Liver (tissue), 9 donors: Measurements from ENCODE around the gene CACNA2D1. TPM values are rescaled to one million over a fixed set of nuclear protein-coding genes. Genes with fewer than 3 reads are reported as not detected.

Experiments used
- DNase-seq: peaks from one replicate; pipeline ENCODE4 v3.0.0-alpha.2; 2017; ENCODE audit warnings: low spot score
- H3K27ac ChIP-seq, 2 donors: one replicate each; pipeline ENCODE4 v1.7.0; 2013; ENCODE audit warnings: inconsistent platforms in 2 of 2, low read length in 2 of 2, control low read depth in 1 of 2, low read depth in 1 of 2, mild to moderate bottlenecking in 1 of 2
- H3K27me3 ChIP-seq, 4 donors: one replicate each; pipeline versions ENCODE4 v1.6.1 to v1.7.0; 2013; ENCODE audit warnings: low read length in 3 of 4, inconsistent platforms in 1 of 4, mild to moderate bottlenecking in 1 of 4, moderate library complexity in 1 of 4; ENCODE audit not compliant: control insufficient read depth in 4 of 4, insufficient read depth in 4 of 4
- H3K36me3 ChIP-seq, 4 donors: one replicate each; pipeline versions ENCODE4 v1.6.1 to v1.7.0; 2013; ENCODE audit warnings: low read length in 3 of 4, mild to moderate bottlenecking in 3 of 4, low read depth in 1 of 4, moderate library complexity in 1 of 4; ENCODE audit not compliant: control insufficient read depth in 4 of 4, insufficient read depth in 3 of 4
- H3K4me1 ChIP-seq, 4 donors: one replicate each; pipeline versions ENCODE4 v1.6.1 to v1.7.0; 2013; ENCODE audit warnings: low read length in 3 of 4, mild to moderate bottlenecking in 3 of 4, moderate library complexity in 1 of 4; ENCODE audit not compliant: control insufficient read depth in 4 of 4, insufficient read depth in 4 of 4
- H3K4me3 ChIP-seq, 3 donors: one replicate each; pipeline versions ENCODE4 v1.6.1 to v1.7.0; 2013; ENCODE audit warnings: low read length in 3 of 3, control low read depth in 1 of 3, low read depth in 1 of 3, mild to moderate bottlenecking in 1 of 3
- H3K9ac ChIP-seq, 2 donors: one replicate each; pipeline ENCODE4 v1.7.0; 2013; ENCODE audit warnings: low read length in 2 of 2, mild to moderate bottlenecking in 2 of 2, moderate library complexity in 2 of 2, control low read depth in 1 of 2, low read depth in 1 of 2
- H3K9me3 ChIP-seq, 4 donors: one replicate each; pipeline versions ENCODE4 v1.6.1 to v1.7.0; 2013; ENCODE audit warnings: low read length in 3 of 4; ENCODE audit not compliant: control insufficient read depth in 4 of 4
- EGR1 ChIP-seq, 2 donors: IDR thresholded peaks; 2 replicates each; pipeline ENCODE4 v1.6.1; 2016 to 2018; ENCODE audit warnings: antibody characterized with exemption in 2 of 2, low read depth in 2 of 2
- FOXA1 ChIP-seq: IDR thresholded peaks from 2 replicates; pipeline ENCODE4 v1.6.1; 2016; ENCODE audit warnings: antibody characterized with exemption
- FOXA2 ChIP-seq: IDR thresholded peaks from 2 replicates; pipeline ENCODE4 v1.6.1; 2016; ENCODE audit warnings: antibody characterized with exemption
- GABPA ChIP-seq, 2 donors: IDR thresholded peaks in 1 of 2; conservative IDR thresholded peaks in 1 of 2; 2 replicates each; pipeline ENCODE4 v1.6.1; 2016; ENCODE audit warnings: antibody characterized with exemption in 2 of 2, mild to moderate bottlenecking in 1 of 2, moderate library complexity in 1 of 2
- HNF4A ChIP-seq, 2 donors: conservative IDR thresholded peaks; 2 replicates each; pipeline ENCODE4 v1.6.1; 2016; ENCODE audit warnings: antibody characterized with exemption in 2 of 2, mild to moderate bottlenecking in 2 of 2
- HNF4G ChIP-seq: IDR thresholded peaks from 2 replicates; pipeline ENCODE4 v1.6.1; 2016; ENCODE audit warnings: antibody characterized with exemption
- JUND ChIP-seq, 2 donors: IDR thresholded peaks; 2 replicates each; pipeline ENCODE4 v1.6.1; 2016; ENCODE audit warnings: antibody characterized with exemption in 2 of 2
- NR2F2 ChIP-seq: IDR thresholded peaks from 2 replicates; pipeline ENCODE4 v1.6.1; 2016; ENCODE audit warnings: antibody characterized with exemption
- RAD21 ChIP-seq, 2 donors: IDR thresholded peaks; 2 replicates each; pipeline ENCODE4 v1.6.1; 2016; ENCODE audit warnings: antibody characterized with exemption in 2 of 2, mild to moderate bottlenecking in 2 of 2
- RXRA ChIP-seq, 2 donors: IDR thresholded peaks; 2 replicates each; pipeline ENCODE4 v1.6.1; 2017 to 2018; ENCODE audit warnings: antibody characterized with exemption in 2 of 2, mild to moderate bottlenecking in 1 of 2
- SP1 ChIP-seq: IDR thresholded peaks from 2 replicates; pipeline ENCODE4 v1.6.1; 2018; ENCODE audit warnings: antibody characterized with exemption, mild to moderate bottlenecking
- TAF1 ChIP-seq: conservative IDR thresholded peaks from 2 replicates; pipeline ENCODE4 v1.6.1; 2016; ENCODE audit warnings: antibody characterized with exemption, mild to moderate bottlenecking
- YY1 ChIP-seq: IDR thresholded peaks from 2 replicates; pipeline ENCODE4 v1.6.1; 2016; ENCODE audit warnings: antibody characterized with exemption, mild to moderate bottlenecking
- WGBS: extraction: QIAGEN DNeasy Blood & Tissue Kit; methylation state at CpG from one replicate; pipeline ENCODE4 v1.1.7; 2013; 5-methylcytosine and 5-hydroxymethylcytosine counted together
- polyA plus RNA-seq, 2 donors: library from polyadenylated mRNA; stranded (reverse) in 1 of 2; unstranded in 1 of 2; fragments of 200-250 nt in 1 of 2; fragments of >200 nt in 1 of 2; fragmentation: Nextera tagmentation in 1 of 2; extraction: Ambion mirVana in 1 of 2; gene quantifications; one replicate each; pipeline versions ENCODE4 v1.2.1 to v1.2.3, GENCODE V29; 2013 to 2015
- total RNA-seq, 2 donors: library from RNA; depleted of rRNA; stranded (reverse); fragments of >200 nt; gene quantifications; one replicate each; pipeline ENCODE4 v1.2.3, GENCODE V29; 2014
- TF ChIP-seq, protein P1 (sequence below): IDR thresholded peaks from 2 replicates; pipeline ENCODE4 v1.6.1; 2016; ENCODE audit warnings: antibody characterized with exemption, mild to moderate bottlenecking
- TF ChIP-seq, protein P2 (sequence below): IDR thresholded peaks from 2 replicates; pipeline ENCODE4 v1.6.1; 2016; ENCODE audit warnings: antibody characterized with exemption
- TF ChIP-seq, protein P3 (sequence below): IDR thresholded peaks from 2 replicates; pipeline ENCODE4 v1.6.1; 2016; ENCODE audit warnings: antibody characterized with exemption
- TF ChIP-seq, protein P4 (sequence below): fragments of 150-350 bp; IDR thresholded peaks from 2 replicates; pipeline ENCODE4 v1.5.1; 2017; ENCODE audit warnings: improper control_type of control experiment, low read depth, low read length; ENCODE audit not compliant: missing input control
- TF ChIP-seq, protein P5 (sequence below): IDR thresholded peaks from 2 replicates; pipeline ENCODE4 v1.6.1; 2016; ENCODE audit warnings: antibody characterized with exemption
- donor health status: healthy.
- donor health status: healthy.
- donor health status: healthy.
- donor health status: healthy.
- donor health status: healthy.

The CACNA2D1 gene
- total and polyA plus RNA-seq, 4 donors = 0.42 to 2.3 (median 0.94) TPM

DNA sequence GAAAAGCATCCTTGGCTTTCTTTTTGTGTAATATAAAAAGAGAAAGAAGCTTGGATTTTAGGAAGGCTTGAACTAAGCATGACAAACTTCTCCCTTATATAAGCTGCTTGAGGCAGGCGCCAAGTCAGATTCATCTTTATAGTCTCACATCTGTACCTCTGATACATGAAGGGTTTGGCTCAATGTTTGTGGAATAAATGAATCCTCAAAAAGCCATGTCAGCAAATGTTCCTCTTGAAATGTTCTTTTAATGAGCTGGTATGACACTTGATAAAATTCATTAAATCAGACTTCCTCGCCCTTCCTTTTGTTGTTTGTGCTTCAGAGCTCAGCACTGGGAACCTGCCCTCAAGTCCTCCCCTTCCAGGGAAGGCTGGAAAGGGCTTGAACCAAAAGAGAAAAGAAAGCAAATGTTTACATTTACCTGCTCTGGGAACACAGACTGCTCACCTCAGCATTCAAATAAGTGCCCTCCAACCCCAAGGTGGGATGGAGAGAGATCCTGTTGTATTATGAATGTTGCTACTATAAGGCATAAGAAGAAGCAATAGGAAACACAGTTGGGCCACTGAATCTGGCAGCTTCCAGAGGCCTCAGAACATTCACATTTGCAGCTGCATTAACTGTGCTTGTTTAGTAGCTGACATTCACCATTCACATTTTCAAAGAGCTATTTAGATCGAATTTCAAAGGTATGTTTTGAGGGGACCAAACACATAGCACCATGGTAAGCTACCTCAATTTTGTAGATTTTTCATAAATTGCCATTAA lies 212.6 kb downstream of the CACNA2D1 start:
- no peak for TF ChIP-seq RAD21 (IDR thresholded peaks at IDR 0.05)
- no peak for TF ChIP-seq FOXA2
- TF ChIP-seq JUND (IDR thresholded peaks at IDR 0.05) = no peak
- TF ChIP-seq EGR1 (IDR thresholded peaks at IDR 0.05; ENCODE audit: low read depth in 2 of 2) = no peak
- TF ChIP-seq, protein P1, sequence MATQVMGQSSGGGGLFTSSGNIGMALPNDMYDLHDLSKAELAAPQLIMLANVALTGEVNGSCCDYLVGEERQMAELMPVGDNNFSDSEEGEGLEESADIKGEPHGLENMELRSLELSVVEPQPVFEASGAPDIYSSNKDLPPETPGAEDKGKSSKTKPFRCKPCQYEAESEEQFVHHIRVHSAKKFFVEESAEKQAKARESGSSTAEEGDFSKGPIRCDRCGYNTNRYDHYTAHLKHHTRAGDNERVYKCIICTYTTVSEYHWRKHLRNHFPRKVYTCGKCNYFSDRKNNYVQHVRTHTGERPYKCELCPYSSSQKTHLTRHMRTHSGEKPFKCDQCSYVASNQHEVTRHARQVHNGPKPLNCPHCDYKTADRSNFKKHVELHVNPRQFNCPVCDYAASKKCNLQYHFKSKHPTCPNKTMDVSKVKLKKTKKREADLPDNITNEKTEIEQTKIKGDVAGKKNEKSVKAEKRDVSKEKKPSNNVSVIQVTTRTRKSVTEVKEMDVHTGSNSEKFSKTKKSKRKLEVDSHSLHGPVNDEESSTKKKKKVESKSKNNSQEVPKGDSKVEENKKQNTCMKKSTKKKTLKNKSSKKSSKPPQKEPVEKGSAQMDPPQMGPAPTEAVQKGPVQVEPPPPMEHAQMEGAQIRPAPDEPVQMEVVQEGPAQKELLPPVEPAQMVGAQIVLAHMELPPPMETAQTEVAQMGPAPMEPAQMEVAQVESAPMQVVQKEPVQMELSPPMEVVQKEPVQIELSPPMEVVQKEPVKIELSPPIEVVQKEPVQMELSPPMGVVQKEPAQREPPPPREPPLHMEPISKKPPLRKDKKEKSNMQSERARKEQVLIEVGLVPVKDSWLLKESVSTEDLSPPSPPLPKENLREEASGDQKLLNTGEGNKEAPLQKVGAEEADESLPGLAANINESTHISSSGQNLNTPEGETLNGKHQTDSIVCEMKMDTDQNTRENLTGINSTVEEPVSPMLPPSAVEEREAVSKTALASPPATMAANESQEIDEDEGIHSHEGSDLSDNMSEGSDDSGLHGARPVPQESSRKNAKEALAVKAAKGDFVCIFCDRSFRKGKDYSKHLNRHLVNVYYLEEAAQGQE = no peak
- TF ChIP-seq, protein P2, sequence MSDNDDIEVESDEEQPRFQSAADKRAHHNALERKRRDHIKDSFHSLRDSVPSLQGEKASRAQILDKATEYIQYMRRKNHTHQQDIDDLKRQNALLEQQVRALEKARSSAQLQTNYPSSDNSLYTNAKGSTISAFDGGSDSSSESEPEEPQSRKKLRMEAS = no peak
- TF ChIP-seq HNF4G = no peak
- no peak for TF ChIP-seq TAF1
- TF ChIP-seq NR2F2 = no peak
- TF ChIP-seq, protein P3, sequence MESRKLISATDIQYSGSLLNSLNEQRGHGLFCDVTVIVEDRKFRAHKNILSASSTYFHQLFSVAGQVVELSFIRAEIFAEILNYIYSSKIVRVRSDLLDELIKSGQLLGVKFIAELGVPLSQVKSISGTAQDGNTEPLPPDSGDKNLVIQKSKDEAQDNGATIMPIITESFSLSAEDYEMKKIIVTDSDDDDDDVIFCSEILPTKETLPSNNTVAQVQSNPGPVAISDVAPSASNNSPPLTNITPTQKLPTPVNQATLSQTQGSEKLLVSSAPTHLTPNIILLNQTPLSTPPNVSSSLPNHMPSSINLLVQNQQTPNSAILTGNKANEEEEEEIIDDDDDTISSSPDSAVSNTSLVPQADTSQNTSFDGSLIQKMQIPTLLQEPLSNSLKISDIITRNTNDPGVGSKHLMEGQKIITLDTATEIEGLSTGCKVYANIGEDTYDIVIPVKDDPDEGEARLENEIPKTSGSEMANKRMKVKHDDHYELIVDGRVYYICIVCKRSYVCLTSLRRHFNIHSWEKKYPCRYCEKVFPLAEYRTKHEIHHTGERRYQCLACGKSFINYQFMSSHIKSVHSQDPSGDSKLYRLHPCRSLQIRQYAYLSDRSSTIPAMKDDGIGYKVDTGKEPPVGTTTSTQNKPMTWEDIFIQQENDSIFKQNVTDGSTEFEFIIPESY = no peak
- no peak for TF ChIP-seq RXRA (IDR thresholded peaks at IDR 0.05)
- TF ChIP-seq YY1 = no peak
- TF ChIP-seq, protein P4, sequence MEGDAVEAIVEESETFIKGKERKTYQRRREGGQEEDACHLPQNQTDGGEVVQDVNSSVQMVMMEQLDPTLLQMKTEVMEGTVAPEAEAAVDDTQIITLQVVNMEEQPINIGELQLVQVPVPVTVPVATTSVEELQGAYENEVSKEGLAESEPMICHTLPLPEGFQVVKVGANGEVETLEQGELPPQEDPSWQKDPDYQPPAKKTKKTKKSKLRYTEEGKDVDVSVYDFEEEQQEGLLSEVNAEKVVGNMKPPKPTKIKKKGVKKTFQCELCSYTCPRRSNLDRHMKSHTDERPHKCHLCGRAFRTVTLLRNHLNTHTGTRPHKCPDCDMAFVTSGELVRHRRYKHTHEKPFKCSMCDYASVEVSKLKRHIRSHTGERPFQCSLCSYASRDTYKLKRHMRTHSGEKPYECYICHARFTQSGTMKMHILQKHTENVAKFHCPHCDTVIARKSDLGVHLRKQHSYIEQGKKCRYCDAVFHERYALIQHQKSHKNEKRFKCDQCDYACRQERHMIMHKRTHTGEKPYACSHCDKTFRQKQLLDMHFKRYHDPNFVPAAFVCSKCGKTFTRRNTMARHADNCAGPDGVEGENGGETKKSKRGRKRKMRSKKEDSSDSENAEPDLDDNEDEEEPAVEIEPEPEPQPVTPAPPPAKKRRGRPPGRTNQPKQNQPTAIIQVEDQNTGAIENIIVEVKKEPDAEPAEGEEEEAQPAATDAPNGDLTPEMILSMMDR = no peak
- TF ChIP-seq FOXA1 = no peak
- TF ChIP-seq HNF4A (conservative IDR thresholded peaks at IDR 0.05) = no peak
- TF ChIP-seq GABPA (IDR thresholded peaks at IDR 0.05 in 1 of 2, conservative IDR thresholded peaks at IDR 0.05 in 1 of 2) = no peak
- TF ChIP-seq, protein P5, sequence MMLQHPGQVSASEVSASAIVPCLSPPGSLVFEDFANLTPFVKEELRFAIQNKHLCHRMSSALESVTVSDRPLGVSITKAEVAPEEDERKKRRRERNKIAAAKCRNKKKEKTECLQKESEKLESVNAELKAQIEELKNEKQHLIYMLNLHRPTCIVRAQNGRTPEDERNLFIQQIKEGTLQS = no peak
- no peak for TF ChIP-seq SP1
- Histone ChIP-seq H3K36me3 (no peaks in the 10 kb centered on the region), H3K27me3 (peaks cover 0 to under 1% (median 0%) of the 10 kb centered on the region in 4 donors), H3K4me1 (no peaks in the 10 kb centered on the region), H3K9ac (no peak overlapping the region), H3K27ac (no peak overlapping the region), H3K9me3 (peaks cover 0 to 4% (median 0%) of the 10 kb centered on the region in 4 donors), H3K4me3 (no peak overlapping the region)
- no peak for DNase-seq
- 75% methylated on average over 3 of the region's 3 CpGs for WGBS
